Upper lobe of left lung (tissue), 4 donors: Measurements from ENCODE around the gene MAB21L4.

Experiments used
- CTCF ChIP-seq, 6 experiments: fragments of 450-650 bp in 4 of 6; fragments of 200-600 bp in 2 of 6; sonication (generic) in 2 of 6; IDR thresholded peaks; one replicate each; pipeline ENCODE4 v1.5.1; 2016 to 2019; ENCODE audit warnings: antibody characterized with exemption in 6 of 6
- POLR2AphosphoS5 ChIP-seq, 2 donors: sonication (generic); formaldehyde crosslinking; IDR thresholded peaks; one replicate each; pipeline ENCODE4 v1.5.1; 2017; ENCODE audit warnings: antibody characterized with exemption in 2 of 2

DNA sequence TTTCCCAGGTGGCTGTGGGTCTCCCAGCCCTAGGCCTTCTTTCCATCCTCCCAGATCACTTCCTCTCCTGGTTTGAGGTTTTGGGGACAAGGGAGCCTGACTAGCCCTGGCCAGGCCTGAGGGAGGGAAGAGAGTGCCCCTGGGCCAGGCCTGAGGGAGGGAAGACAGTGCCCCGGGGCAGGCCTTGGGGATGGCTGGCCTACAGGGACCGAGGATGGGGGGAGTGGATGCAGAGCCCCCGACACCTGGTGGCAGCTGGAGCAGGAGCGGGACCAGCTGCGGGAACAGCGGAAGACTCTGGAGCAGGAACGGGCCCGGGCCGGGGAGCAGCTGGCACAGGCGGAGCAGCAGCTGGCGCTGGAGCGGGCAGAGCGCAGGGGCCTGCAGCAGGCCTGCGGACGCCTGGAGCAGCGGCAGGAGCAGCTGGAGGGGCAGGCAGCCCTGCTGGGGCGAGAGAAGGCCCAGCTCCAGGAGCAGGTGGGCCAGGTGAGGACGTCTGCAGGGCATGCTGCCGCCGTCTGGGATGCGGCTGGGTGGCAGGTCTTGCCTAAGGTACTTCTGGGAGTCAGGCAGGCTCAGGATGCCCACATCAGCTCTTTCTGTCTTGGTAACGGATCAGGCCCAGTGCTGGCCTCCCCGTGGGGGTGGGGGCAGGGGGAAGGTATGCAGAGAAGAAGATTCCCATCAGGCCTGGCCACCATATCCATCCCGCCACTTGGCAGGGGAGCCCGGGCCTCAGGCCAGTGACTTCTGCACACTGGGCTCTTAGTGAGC is 39.3 kb upstream of the MAB21L4 start:
- TF ChIP-seq POLR2AphosphoS5 (IDR thresholded peaks at IDR 0.05) (no peak), CTCF (IDR thresholded peaks at IDR 0.05) (no peak)
